CD14-positive monocyte (primary cell): Measurements from ENCODE around the gene STRN. TPM values are rescaled to one million over a fixed set of nuclear protein-coding genes. Genes with fewer than 3 reads are reported as not detected.

Source experiments
- DNase-seq, 3 donors: peaks; one replicate each; pipeline ENCODE4 v3.0.0-alpha.2; 2011 to 2022
- H2AFZ ChIP-seq: 2 replicates; pipeline ENCODE4 v1.6.0; 2012; ENCODE audit warnings: mild to moderate bottlenecking, low read depth, low read length, inconsistent platforms; ENCODE audit not compliant: insufficient read depth, poor library complexity, severe bottlenecking
- H3K27ac ChIP-seq, 2 donors: 1 replicate in 1 of 2; 2 replicates in 1 of 2; pipeline ENCODE4 v1.5.1; 2012 to 2013; ENCODE audit warnings: low read length in 2 of 2, control low read depth in 1 of 2, inconsistent platforms in 1 of 2, low read depth in 1 of 2, mild to moderate bottlenecking in 1 of 2
- H3K27me3 ChIP-seq, 2 donors: one replicate each; pipeline versions ENCODE4 v1.6.0 to v1.6.1; 2011 to 2013; ENCODE audit warnings: low read length in 2 of 2; ENCODE audit not compliant: control insufficient read depth in 2 of 2, insufficient read depth in 2 of 2
- H3K36me3 ChIP-seq, 2 donors: replicated peaks in 1 of 2; 1 replicate in 1 of 2; 2 replicates in 1 of 2; pipeline versions ENCODE4 v1.5.1 to v1.6.1; 2012 to 2013; ENCODE audit warnings: low read length in 2 of 2, control low read depth in 1 of 2, inconsistent platforms in 1 of 2, mild to moderate bottlenecking in 1 of 2; ENCODE audit not compliant: insufficient read depth in 2 of 2, control insufficient read depth in 1 of 2
- H3K4me1 ChIP-seq, 2 donors: 1 replicate in 1 of 2; 2 replicates in 1 of 2; pipeline versions ENCODE4 v1.5.1 to v1.6.1; 2012 to 2013; ENCODE audit warnings: low read length in 2 of 2, control low read depth in 1 of 2, inconsistent platforms in 1 of 2, mild to moderate bottlenecking in 1 of 2, moderate library complexity in 1 of 2; ENCODE audit not compliant: insufficient read depth in 2 of 2, control insufficient read depth in 1 of 2
- H3K4me2 ChIP-seq: replicated peaks from 2 replicates; pipeline ENCODE3; 2012; ENCODE audit warnings: low read length, moderate library complexity, mild to moderate bottlenecking; ENCODE audit not compliant: poor library complexity, severe bottlenecking; ENCODE audit errors: extremely low read depth
- H3K4me3 ChIP-seq, 3 experiments: fragments of 200-600 bp in 1 of 3; sonication (generic) in 1 of 3; replicated peaks in 1 of 3; 1 replicate in 2 of 3; 2 replicates in 1 of 3; pipeline ENCODE4 v1.5.1; 2011 to 2013; ENCODE audit warnings: low read length in 3 of 3, mild to moderate bottlenecking in 3 of 3, control low read depth in 2 of 3, low read depth in 2 of 3, inconsistent platforms in 1 of 3, moderate library complexity in 1 of 3
- H3K79me2 ChIP-seq: 2 replicates; pipeline ENCODE4 v1.6.0; 2012; ENCODE audit warnings: mild to moderate bottlenecking, control low read depth, inconsistent platforms, low read length, moderate library complexity; ENCODE audit not compliant: insufficient read depth
- H3K9ac ChIP-seq: 2 replicates; pipeline ENCODE4 v1.6.0; 2017; ENCODE audit warnings: low read length, mild to moderate bottlenecking; ENCODE audit not compliant: insufficient read depth, poor library complexity, severe bottlenecking
- H3K9me3 ChIP-seq, 2 donors: replicated peaks in 1 of 2; 1 replicate in 1 of 2; 2 replicates in 1 of 2; pipeline versions ENCODE4 v1.5.1 to v1.6.1; 2012 to 2013; ENCODE audit warnings: low read length in 2 of 2, control low read depth in 1 of 2; ENCODE audit not compliant: control insufficient read depth in 1 of 2, insufficient read depth in 1 of 2
- H4K20me1 ChIP-seq: 2 replicates; pipeline ENCODE4 v1.6.0; 2012; ENCODE audit warnings: mild to moderate bottlenecking, low read length, control low read depth, moderate library complexity; ENCODE audit not compliant: insufficient read depth
- H3K27ac Mint-ChIP-seq, 7 donors: one replicate each; pipeline ENCODE4 v1.8.0; 2020; ENCODE audit warnings: mild to moderate bottlenecking in 7 of 7, mixed read lengths in 7 of 7, moderate library complexity in 6 of 7, inconsistent platforms in 2 of 7
- H3K27me3 Mint-ChIP-seq, 3 donors: one replicate each; pipeline ENCODE4 v1.8.0; 2021 to 2022; ENCODE audit warnings: low read depth in 3 of 3, mild to moderate bottlenecking in 3 of 3, mixed read lengths in 3 of 3, moderate library complexity in 3 of 3, inconsistent platforms in 1 of 3
- H3K36me3 Mint-ChIP-seq, 2 donors: one replicate each; pipeline ENCODE4 v1.8.0; 2020; ENCODE audit warnings: mixed read lengths in 2 of 2, inconsistent platforms in 1 of 2, mild to moderate bottlenecking in 1 of 2
- H3K4me1 Mint-ChIP-seq: one replicate; pipeline ENCODE4 v1.8.0; 2020; ENCODE audit warnings: mild to moderate bottlenecking, mixed read lengths
- H3K4me3 Mint-ChIP-seq, 2 donors: one replicate each; pipeline ENCODE4 v1.8.0; 2020; ENCODE audit warnings: mild to moderate bottlenecking in 2 of 2, mixed read lengths in 2 of 2, moderate library complexity in 1 of 2
- H3K9me3 Mint-ChIP-seq, 7 donors: one replicate each; pipeline ENCODE4 v1.8.0; 2020 to 2022; ENCODE audit warnings: mixed read lengths in 7 of 7, mild to moderate bottlenecking in 6 of 7, moderate library complexity in 6 of 7, inconsistent platforms in 2 of 7
- WGBS: methylation state at CpG from one replicate; pipeline ENCODE4 v1.1.5; 2013; ENCODE audit warnings: missing lambda C conversion rate; ENCODE audit not compliant: insufficient coverage; 5-methylcytosine and 5-hydroxymethylcytosine counted together
- intact Hi-C, 2 donors: fragments of 100-400 bp; cut with micrococcal nuclease; formaldehyde crosslinking; loops; one replicate each; pipeline versions ENCODE4 v1.15.0 to v1.15.1; 2023
- polyA plus RNA-seq, 3 donors: library from polyadenylated mRNA; depleted of rRNA in 1 of 3; unstranded in 2 of 3; stranded (reverse) in 1 of 3; fragments of 300-500 nt in 2 of 3; fragments of >200 nt in 1 of 3; fragmentation: Illumina TruSeq in 2 of 3; gene quantifications; 1 replicate in 2 of 3; 2 replicates in 1 of 3; pipeline ENCODE4 v1.2.3, GENCODE V29; 2012 to 2021
- TF ChIP-seq, protein P1 (sequence below): fragments of 200-600 bp; IDR thresholded peaks from one replicate; pipeline ENCODE4 v1.8.0; 2022; ENCODE audit warnings: antibody characterized with exemption, mild to moderate bottlenecking

The STRN gene
- polyA plus RNA-seq, 3 donors, result 7.0 to 15.7 (median 10.7) TPM

DNA sequence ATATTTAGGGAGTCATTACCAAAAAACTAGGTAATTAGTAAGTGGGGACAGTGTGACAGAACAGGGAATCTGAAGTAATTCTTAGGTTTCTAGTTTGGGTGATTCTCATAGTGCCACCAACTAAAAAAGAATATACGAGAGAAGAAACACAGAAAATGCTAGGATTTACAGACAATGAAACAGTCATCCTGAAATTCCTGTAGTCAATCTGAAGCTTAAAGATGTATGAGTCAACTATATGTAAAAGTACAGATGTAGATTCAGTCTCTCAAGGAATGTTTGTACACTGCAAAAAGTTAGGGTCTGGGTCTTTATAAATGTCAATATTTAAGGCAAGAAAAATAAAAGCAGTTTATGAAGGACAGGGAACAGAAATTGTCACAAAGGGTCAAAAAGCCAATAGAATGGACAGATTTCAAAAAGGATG is 107.0 kb downstream of the STRN start:
- H3K36me3 Mint-ChIP-seq, result peaks cover 56 to 73% of the 10 kb centered on the region in 2 donors
- DNase-seq, result no peak
- H3K27me3 Mint-ChIP-seq, result peaks cover 0 to 2% (median 2%) of the 10 kb centered on the region in 3 donors
- H3K4me1 Mint-ChIP-seq, result no peaks in the 10 kb centered on the region
- H4K20me1 ChIP-seq, result no peaks in the 10 kb centered on the region
- intact Hi-C loops, result no loop called here
- no peak overlapping the region for H3K27ac Mint-ChIP-seq
- H3K79me2 ChIP-seq, result no peaks in the 10 kb centered on the region
- H3K4me1 ChIP-seq, result no peaks in the 10 kb centered on the region
- H3K9ac ChIP-seq, result no peak overlapping the region
- no peak overlapping the region for H3K4me2 ChIP-seq
- no peak overlapping the region for H3K4me3 ChIP-seq
- WGBS, result no CpG with 5 or more reads among the region's 1 CpG
- no peak overlapping the region for H3K27ac ChIP-seq
- no peak overlapping the region for H3K4me3 Mint-ChIP-seq
- peaks cover 30 to 71% of the 10 kb centered on the region in 2 donors for H3K36me3 ChIP-seq
- H2AFZ ChIP-seq, result no peak overlapping the region
- H3K27me3 ChIP-seq, result no peaks in the 10 kb centered on the region
- TF ChIP-seq, protein P1, sequence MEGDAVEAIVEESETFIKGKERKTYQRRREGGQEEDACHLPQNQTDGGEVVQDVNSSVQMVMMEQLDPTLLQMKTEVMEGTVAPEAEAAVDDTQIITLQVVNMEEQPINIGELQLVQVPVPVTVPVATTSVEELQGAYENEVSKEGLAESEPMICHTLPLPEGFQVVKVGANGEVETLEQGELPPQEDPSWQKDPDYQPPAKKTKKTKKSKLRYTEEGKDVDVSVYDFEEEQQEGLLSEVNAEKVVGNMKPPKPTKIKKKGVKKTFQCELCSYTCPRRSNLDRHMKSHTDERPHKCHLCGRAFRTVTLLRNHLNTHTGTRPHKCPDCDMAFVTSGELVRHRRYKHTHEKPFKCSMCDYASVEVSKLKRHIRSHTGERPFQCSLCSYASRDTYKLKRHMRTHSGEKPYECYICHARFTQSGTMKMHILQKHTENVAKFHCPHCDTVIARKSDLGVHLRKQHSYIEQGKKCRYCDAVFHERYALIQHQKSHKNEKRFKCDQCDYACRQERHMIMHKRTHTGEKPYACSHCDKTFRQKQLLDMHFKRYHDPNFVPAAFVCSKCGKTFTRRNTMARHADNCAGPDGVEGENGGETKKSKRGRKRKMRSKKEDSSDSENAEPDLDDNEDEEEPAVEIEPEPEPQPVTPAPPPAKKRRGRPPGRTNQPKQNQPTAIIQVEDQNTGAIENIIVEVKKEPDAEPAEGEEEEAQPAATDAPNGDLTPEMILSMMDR, result no peak
- H3K9me3 ChIP-seq, result no peaks in the 10 kb centered on the region
- H3K9me3 Mint-ChIP-seq, result peaks cover 0 to 2% (median 0%) of the 10 kb centered on the region in 7 donors

GRCh38 chr2:36858551-36859365 is 107.6 kb downstream of the STRN start:
- H2AFZ ChIP-seq, result no peak overlapping the region
- H3K4me1 ChIP-seq, result no peaks in the 10 kb centered on the region
- H3K4me3 Mint-ChIP-seq, result no peak overlapping the region
- H3K27me3 ChIP-seq, result no peaks in the 10 kb centered on the region
- no peaks in the 10 kb centered on the region for H3K4me1 Mint-ChIP-seq
- no peak overlapping the region for H3K4me2 ChIP-seq
- H3K36me3 ChIP-seq, result peaks cover 30 to 71% of the 10 kb centered on the region in 2 donors
- H3K79me2 ChIP-seq, result no peaks in the 10 kb centered on the region
- DNase-seq, result no peak
- H3K9me3 ChIP-seq, result no peaks in the 10 kb centered on the region
- H3K9me3 Mint-ChIP-seq, result peaks cover 0 to 2% (median 0%) of the 10 kb centered on the region in 7 donors
- TF ChIP-seq, protein P1, result no peak
- no peak overlapping the region for H3K9ac ChIP-seq
- no peak overlapping the region for H3K27ac ChIP-seq
- peaks cover 0 to 2% (median 2%) of the 10 kb centered on the region in 3 donors for H3K27me3 Mint-ChIP-seq
- no peak overlapping the region for H3K4me3 ChIP-seq
- no peaks in the 10 kb centered on the region for H4K20me1 ChIP-seq
- peaks cover 57 to 74% of the 10 kb centered on the region in 2 donors for H3K36me3 Mint-ChIP-seq
- intact Hi-C loops, result no loop called here
- H3K27ac Mint-ChIP-seq, result no peak overlapping the region
